ENCODE data around the gene GGT5.

GGT5 gene

GRCh38 chr22:24181088-24181995 is 63.5 kb downstream of the GGT5 start, which contains the start of gene SUSD2:
SUSD2 (plus strand) TSS chr22:24181487; CDS start chr22:24181520, 33 bp downstream.
- DNase-seq: no peak

- no peak for DNase-seq
Observed at GRCh38 chr22:24180316-24181087, 64.4 kb downstream of the GGT5 start.

GRCh38 chr22:24179478-24180210 is 65.2 kb downstream of the GGT5 start:
- no peak for DNase-seq

GRCh38 chr22:24178502-24179440 is 66.1 kb downstream of the GGT5 start:
- no peak for DNase-seq

- DNase-seq: no peak
Observed at GRCh38 chr22:24178021-24178431, 66.9 kb downstream of the GGT5 start.

- DNase-seq: no peak
Observed at GRCh38 chr22:24177456-24177855, 67.4 kb downstream of the GGT5 start.

- no peak for DNase-seq
Observed at GRCh38 chr22:24177045-24177444, 67.8 kb downstream of the GGT5 start.

- DNase-seq: no peak
Observed at GRCh38 chr22:24176630-24177029, 68.3 kb downstream of the GGT5 start.

- no peak for DNase-seq
Observed at GRCh38 chr22:24176040-24176439, 68.8 kb downstream of the GGT5 start.

- DNase-seq: peak; percentile 17
Observed at GRCh38 chr22:24175160-24175808, 69.6 kb downstream of the GGT5 start.

GRCh38 chr22:24171822-24172221 is 73.1 kb downstream of the GGT5 start:
- no peak for DNase-seq

- no peak for DNase-seq
Observed at GRCh38 chr22:24170632-24171031, 74.2 kb downstream of the GGT5 start.

GRCh38 chr22:24170188-24170587 is 74.7 kb downstream of the GGT5 start:
- DNase-seq: no peak

Measured in NCI-H1105 treated with DMSO at 0.1 percent for 48 hours (cell line).